ENCODE data around the gene MYO3A.

- TF ChIP-seq CTCF (optimal IDR thresholded peaks at IDR 0.05 in 1 of 3, IDR thresholded peaks at IDR 0.05 in 1 of 3, conservative IDR thresholded peaks at IDR 0.05 in 1 of 3; ENCODE audit: extremely low read depth in 1 of 3, insufficient read depth in 2 of 3, low read length in 3 of 3) (no peak), EZH2 (IDR thresholded peaks at IDR 0.05; ENCODE audit: low read length) (no peak)
Measured at GRCh38 chr10:26213157-26213800, 279.2 kb downstream of the MYO3A start.
